ENCODE measurements around the gene RCC2. TPM values are rescaled to one million over a fixed set of nuclear protein-coding genes. Genes with fewer than 3 reads are reported as not detected.

Gene RCC2
- total RNA-seq, 2 experiments from 2014 or later: 90.6 to 91.0 TPM

- H3K36me3 Mint-ChIP-seq: peaks cover 25% of the 10 kb centered on the region
- H3K4me1 Mint-ChIP-seq (ENCODE audit: low read depth): peaks cover 32% of the 10 kb centered on the region
- no peaks in the 10 kb centered on the region for H3K27me3 Mint-ChIP-seq
- H3K9me3 Mint-ChIP-seq: no peaks in the 10 kb centered on the region
- H3K27ac Mint-ChIP-seq: peak overlapping the region; percentile 64
- ChIA-PET POLR2A (no interaction called here), CTCF (interaction anchor here (0.8 kb wide), 1 partner anchor 22 kb away, joined by 4 read pairs; no protein-coding TSS in a partner anchor)
- H3K4me3 Mint-ChIP-seq: peak overlapping the region; percentile 74
- intact Hi-C loops (cut with micrococcal nuclease): no loop called here
- no peak for DNase-seq
Observed at GRCh38 chr1:17440827-17441168, 1.3 kb upstream of the RCC2 start.

GRCh38 chr1:17440074-17440826, 773 bp upstream of the RCC2 start:
- peaks cover 25% of the 10 kb centered on the region for H3K36me3 Mint-ChIP-seq
- peak overlapping the region; percentile 64 for H3K27ac Mint-ChIP-seq
- ChIA-PET POLR2A (no interaction called here), CTCF (interaction anchor here (0.5 to 0.8 kb wide), 2 partner anchors 13 to 21 kb away, joined by 3 to 4 read pairs; no protein-coding TSS in a partner anchor)
- H3K9me3 Mint-ChIP-seq: no peaks in the 10 kb centered on the region
- H3K4me1 Mint-ChIP-seq (ENCODE audit: low read depth): peaks cover 35% of the 10 kb centered on the region
- intact Hi-C loops (cut with micrococcal nuclease): no loop called here
- H3K27me3 Mint-ChIP-seq: no peaks in the 10 kb centered on the region
- no peak for DNase-seq
- peak overlapping the region; percentile 74 for H3K4me3 Mint-ChIP-seq

GRCh38 chr1:17438318-17439249, 893 bp downstream of the RCC2 start:
- POLR2A ChIA-PET: interaction anchor here (1.0 to 1.6 kb wide), 2 partner anchors 10 to 13 kb away, joined by 3 to 4 read pairs; no protein-coding TSS in a partner anchor
- H3K27ac Mint-ChIP-seq: peak overlapping the region; percentile 95
- H3K4me1 Mint-ChIP-seq (ENCODE audit: low read depth): peaks cover 52% of the 10 kb centered on the region
- no peaks in the 10 kb centered on the region for H3K9me3 Mint-ChIP-seq
- CTCF ChIA-PET: interaction anchor here (0.7 to 2.2 kb wide), 3 partner anchors 14 to 487 kb away, joined by 3 to 10 read pairs (median 5); no protein-coding TSS in a partner anchor
- H3K36me3 Mint-ChIP-seq: peaks cover 33% of the 10 kb centered on the region
- intact Hi-C loops (cut with micrococcal nuclease): loop anchor here (2.0 kb wide), 2 partner anchors 18 to 534 kb away; no protein-coding TSS in a partner anchor
- peak overlapping the region; percentile 88 for H3K4me3 Mint-ChIP-seq
- H3K27me3 Mint-ChIP-seq: no peaks in the 10 kb centered on the region
- peak; percentile 84 for DNase-seq

GRCh38 chr1:17437580-17438317, 1.7 kb downstream of the RCC2 start:
- intact Hi-C loops (cut with micrococcal nuclease): loop anchor here (2.0 kb wide), 2 partner anchors 17 to 533 kb away; no protein-coding TSS in a partner anchor
- CTCF ChIA-PET: interaction anchor here (0.7 to 2.2 kb wide), 2 partner anchors 16 to 486 kb away, joined by 3 to 10 read pairs; no protein-coding TSS in a partner anchor
- H3K4me3 Mint-ChIP-seq: peak overlapping the region; percentile 76

GRCh38 chr1:17437260-17437579, 2.3 kb downstream of the RCC2 start:
- Mint-ChIP-seq H3K27ac (peak overlapping the region; percentile 69), H3K36me3 (peaks cover 34% of the 10 kb centered on the region), H3K4me3 (peak overlapping the region; percentile 76), H3K27me3 (no peaks in the 10 kb centered on the region), H3K4me1 (ENCODE audit: low read depth) (peaks cover 54% of the 10 kb centered on the region), H3K9me3 (no peaks in the 10 kb centered on the region)
- POLR2A ChIA-PET: no interaction called here
- DNase-seq: no peak
- intact Hi-C loops (cut with micrococcal nuclease): no loop called here
- CTCF ChIA-PET: interaction anchor here (2.2 kb wide), 1 partner anchor 16 kb away, joined by 10 read pairs; no protein-coding TSS in a partner anchor

More at GRCh38 chr1:17437580-17438317, 1.7 kb downstream of the RCC2 start:
- Mint-ChIP-seq H3K4me1 (ENCODE audit: low read depth) (peaks cover 54% of the 10 kb centered on the region), H3K27me3 (no peaks in the 10 kb centered on the region), H3K9me3 (no peaks in the 10 kb centered on the region), H3K36me3 (peaks cover 34% of the 10 kb centered on the region), H3K27ac (peak overlapping the region; percentile 69)
- POLR2A ChIA-PET: interaction anchor here (1.0 to 1.6 kb wide), 2 partner anchors 9 to 12 kb away, joined by 3 to 4 read pairs; no protein-coding TSS in a partner anchor
- DNase-seq: peak; percentile 63

GRCh38 chr1:17436380-17437174, 2.9 kb downstream of the RCC2 start:
- Mint-ChIP-seq H3K36me3 (peaks cover 36% of the 10 kb centered on the region), H3K27me3 (no peaks in the 10 kb centered on the region), H3K4me3 (peak overlapping the region; percentile 76), H3K9me3 (no peaks in the 10 kb centered on the region), H3K27ac (peak overlapping the region; percentile 69), H3K4me1 (ENCODE audit: low read depth) (peaks cover 54% of the 10 kb centered on the region)
- intact Hi-C loops (cut with micrococcal nuclease): no loop called here
- CTCF ChIA-PET: interaction anchor here (0.6 to 1.1 kb wide), 5 partner anchors 12 to 476 kb away, joined by 3 to 5 read pairs (median 3); no protein-coding TSS in a partner anchor
- DNase-seq: no peak
- POLR2A ChIA-PET: no interaction called here

- no peak overlapping the region for H3K27ac Mint-ChIP-seq
- intact Hi-C loops (cut with micrococcal nuclease): no loop called here
- no peaks in the 10 kb centered on the region for H3K27me3 Mint-ChIP-seq
- ChIA-PET CTCF (interaction anchor here (0.6 to 1.5 kb wide), 2 partner anchors 14 to 17 kb away, joined by 4 read pairs; no protein-coding TSS in a partner anchor), POLR2A (no interaction called here)
- no peaks in the 10 kb centered on the region for H3K9me3 Mint-ChIP-seq
- peaks cover 44% of the 10 kb centered on the region for H3K4me1 Mint-ChIP-seq (ENCODE audit: low read depth)
- H3K4me3 Mint-ChIP-seq: no peak overlapping the region
- DNase-seq: no peak
- peaks cover 35% of the 10 kb centered on the region for H3K36me3 Mint-ChIP-seq
Observed at GRCh38 chr1:17434601-17435000, 4.9 kb downstream of the RCC2 start.

GRCh38 chr1:17434016-17434415, 5.5 kb downstream of the RCC2 start:
- DNase-seq: no peak
- H3K36me3 Mint-ChIP-seq: peaks cover 36% of the 10 kb centered on the region
- no peaks in the 10 kb centered on the region for H3K27me3 Mint-ChIP-seq
- H3K9me3 Mint-ChIP-seq: no peaks in the 10 kb centered on the region
- peaks cover 49% of the 10 kb centered on the region for H3K4me1 Mint-ChIP-seq (ENCODE audit: low read depth)
- intact Hi-C loops (cut with micrococcal nuclease): no loop called here
- POLR2A ChIA-PET: no interaction called here
- no peak overlapping the region for H3K27ac Mint-ChIP-seq
- no peak overlapping the region for H3K4me3 Mint-ChIP-seq
- CTCF ChIA-PET: interaction anchor here (0.6 to 1.5 kb wide), 2 partner anchors 13 to 18 kb away, joined by 4 read pairs; no protein-coding TSS in a partner anchor

- ChIA-PET CTCF (no interaction called here), POLR2A (no interaction called here)
- peaks cover 50% of the 10 kb centered on the region for H3K4me1 Mint-ChIP-seq (ENCODE audit: low read depth)
- no peak overlapping the region for H3K4me3 Mint-ChIP-seq
- no peak overlapping the region for H3K27ac Mint-ChIP-seq
- peaks cover 35% of the 10 kb centered on the region for H3K36me3 Mint-ChIP-seq
- no peak for DNase-seq
- H3K27me3 Mint-ChIP-seq: no peaks in the 10 kb centered on the region
- intact Hi-C loops (cut with micrococcal nuclease): no loop called here
- no peaks in the 10 kb centered on the region for H3K9me3 Mint-ChIP-seq
Observed at GRCh38 chr1:17433261-17433660, 6.2 kb downstream of the RCC2 start.

GRCh38 chr1:17432412-17432811, 7.1 kb downstream of the RCC2 start:
- Mint-ChIP-seq H3K9me3 (no peaks in the 10 kb centered on the region), H3K4me3 (no peak overlapping the region), H3K36me3 (peaks cover 35% of the 10 kb centered on the region), H3K27me3 (no peaks in the 10 kb centered on the region), H3K27ac (no peak overlapping the region), H3K4me1 (ENCODE audit: low read depth) (peaks cover 50% of the 10 kb centered on the region)
- intact Hi-C loops (cut with micrococcal nuclease): no loop called here
- ChIA-PET POLR2A (no interaction called here), CTCF (interaction anchor here (0.9 kb wide), 1 partner anchor 13 kb away, joined by 3 read pairs; no protein-coding TSS in a partner anchor)
- no peak for DNase-seq

GRCh38 chr1:17429183-17429582, 10.3 kb downstream of the RCC2 start:
- CTCF ChIA-PET: interaction anchor here (0.6 to 1.2 kb wide), 3 partner anchors 10 to 63 kb away, joined by 4 to 6 read pairs (median 4); no protein-coding TSS in a partner anchor
- intact Hi-C loops (cut with micrococcal nuclease): loop anchor here (10.0 kb wide), 1 partner anchor 46 kb away; no protein-coding TSS in a partner anchor
- H3K36me3 Mint-ChIP-seq: peaks cover 46% of the 10 kb centered on the region

More at GRCh38 chr1:17429183-17429582, 10.3 kb downstream of the RCC2 start:
- Mint-ChIP-seq H3K4me3 (no peak overlapping the region), H3K27me3 (no peaks in the 10 kb centered on the region), H3K4me1 (ENCODE audit: low read depth) (peaks cover 24% of the 10 kb centered on the region), H3K9me3 (no peaks in the 10 kb centered on the region), H3K27ac (no peak overlapping the region)
- DNase-seq: no peak
- POLR2A ChIA-PET: interaction anchor here (1.4 kb wide), 1 partner anchor 9 kb away, joined by 4 read pairs; no protein-coding TSS in a partner anchor

Data from activated CD4-positive, alpha-beta memory T cell treated with anti-CD3 and anti-CD28 coated beads for 36 hours (primary cell).